Measurements from ENCODE around the gene EML6. TPM values are rescaled to one million over a fixed set of nuclear protein-coding genes. Genes with fewer than 3 reads are reported as not detected.

The EML6 gene
- total and polyA plus RNA-seq, 2 of the 13 experiments (the other 11 are each of a cell fraction or from before 2014, with no cell fraction given), result 17.2 to 32.4 TPM

DNA sequence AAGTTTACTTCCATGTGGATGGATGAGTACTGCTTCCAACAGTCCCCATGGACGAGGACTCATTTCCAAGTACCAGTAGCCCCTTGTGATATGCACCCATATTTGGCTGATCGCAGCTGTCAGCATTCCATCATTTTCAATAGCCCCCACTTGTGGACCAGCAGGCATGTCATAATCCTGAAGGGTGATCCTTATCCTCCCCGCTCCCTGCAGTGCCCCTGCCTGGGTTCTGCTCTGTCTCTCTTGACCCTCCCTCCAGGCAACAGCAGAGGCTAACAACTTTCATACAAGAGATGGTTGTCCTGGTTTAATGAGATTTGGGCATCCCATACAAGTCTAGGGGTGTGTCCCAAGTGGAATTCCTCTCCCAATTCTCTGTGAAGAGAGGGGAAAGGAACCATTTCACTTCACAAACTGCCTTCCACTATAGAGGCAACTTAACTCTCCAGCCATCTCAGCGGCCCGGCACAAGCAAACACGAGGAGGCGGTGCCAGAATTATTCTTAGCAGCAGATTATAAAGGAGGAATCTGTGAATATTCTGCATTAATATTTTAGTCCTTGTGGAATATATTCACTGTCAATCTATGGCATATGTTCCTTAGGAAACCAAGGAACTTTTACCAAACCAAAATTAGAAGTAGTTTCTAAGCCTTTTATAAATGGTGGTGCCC is 216.1 kb downstream of the EML6 start:
- ATAC-seq (no peak), DNase-seq (ENCODE audit: low spot score) (no peak), FAIRE-seq (no peak)
- in situ Hi-C loops (cut with HindIII; ENCODE audit: extremely low pct_ligation_motif_present, low pct_unique_long_range_greater_than_20kb), result no loop called here
- H3K36me3 ChIP-seq (replicated peaks in 1 of 2; ENCODE audit: control insufficient read depth in 1 of 2, insufficient read depth in 2 of 2, low read length in 2 of 2), result no peaks in the 10 kb centered on the region
- no peak overlapping the region for H3K9ac ChIP-seq (ENCODE audit: insufficient read depth, low read depth, low read length)
- no peak overlapping the region for H3K4me3 ChIP-seq (replicated peaks in 1 of 3; ENCODE audit: insufficient read depth in 1 of 3, low read depth in 2 of 3, low read length in 3 of 3)
- H4K20me1 ChIP-seq (ENCODE audit: insufficient read depth, low read length), result no peaks in the 10 kb centered on the region
- H3K27me3 ChIP-seq (ENCODE audit: control insufficient read depth in 1 of 2, insufficient read depth in 2 of 2, low read length in 2 of 2), result no peaks in the 10 kb centered on the region
- no peak overlapping the region for H3K4me2 ChIP-seq (ENCODE audit: low read depth, low read length)
- H2AFZ ChIP-seq (ENCODE audit: low read length), result no peak overlapping the region
- 95% methylated on average over 7 of the region's 7 CpGs for WGBS (ENCODE audit: low lambda C conversion rate)
- CTCF ChIA-PET (ENCODE audit: low intra/inter-chr PET ratio, low total read pairs), result no interaction called here
- H3K4me1 ChIP-seq (ENCODE audit: insufficient read depth, low read length), result peaks cover 16% of the 10 kb centered on the region
- peaks cover 12% of the 10 kb centered on the region for H3K9me3 ChIP-seq (ENCODE audit: low read length)
- POLR2A ChIA-PET, result no interaction called here
- no peak overlapping the region for H3K27ac ChIP-seq (ENCODE audit: extremely low read length, insufficient read depth, low read length)
- H3K79me2 ChIP-seq (ENCODE audit: insufficient read depth, low read length), result no peaks in the 10 kb centered on the region
- BruUV-seq (replicated peaks), result no TSS peak
- intact Hi-C loops (cut with micrococcal nuclease; ENCODE audit: unreplicated experiment), result no loop called here
- no peak for TF ChIP-seq ZNF839 (CRISPR knock-in tag; IDR thresholded peaks at IDR 0.05; ENCODE audit: borderline replicate concordance)
- TF ChIP-seq CCDC6 (CRISPR knock-in tag; IDR thresholded peaks at IDR 0.05), result no peak
- no peak for TF ChIP-seq HOXA5 (CRISPR knock-in tag; IDR thresholded peaks at IDR 0.05)
- TF ChIP-seq RAD21 (CRISPR knock-in tag; IDR thresholded peaks at IDR 0.05), result no peak
- TF ChIP-seq CBFB (CRISPR knock-in tag; IDR thresholded peaks at IDR 0.05), result no peak
- TF ChIP-seq SOX6 (IDR thresholded peaks at IDR 0.05), result no peak
- TF ChIP-seq SOX6 (CRISPR knock-in tag; IDR thresholded peaks at IDR 0.05), result no peak
- TF ChIP-seq ZSCAN21 (CRISPR knock-in tag; IDR thresholded peaks at IDR 0.05; ENCODE audit: borderline replicate concordance), result no peak
- no peak for TF ChIP-seq NFATC3 (CRISPR knock-in tag; IDR thresholded peaks at IDR 0.05)
- TF ChIP-seq ZNF282 (IDR thresholded peaks at IDR 0.05; ENCODE audit: partially characterized antibody), result no peak
- TF ChIP-seq ZNF768 (CRISPR knock-in tag; IDR thresholded peaks at IDR 0.05), result no peak
- no peak for TF ChIP-seq PRMT3 (CRISPR knock-in tag; IDR thresholded peaks at IDR 0.05; ENCODE audit: borderline replicate concordance, low read depth)
- TF ChIP-seq ZNF446 (CRISPR knock-in tag; IDR thresholded peaks at IDR 0.05), result no peak
- no peak for TF ChIP-seq ZNF83 (CRISPR knock-in tag; IDR thresholded peaks at IDR 0.05; ENCODE audit: borderline replicate concordance)
- no peak for TF ChIP-seq NAIF1 (CRISPR knock-in tag; IDR thresholded peaks at IDR 0.05; ENCODE audit: borderline replicate concordance)
